Small intestine (tissue), 7 donors: ENCODE measurements around the gene OTOR. TPM values are rescaled to one million over a fixed set of nuclear protein-coding genes. Genes with fewer than 3 reads are reported as not detected.

Experiments
- DNase-seq, 2 donors: peaks; one replicate each; pipeline versions ENCODE4 v3.0.0 to v3.0.0-alpha.2; 2013
- FAIRE-seq: peaks from 2 replicates; lab custom pipeline; 2012; peaks lifted over from hg19 to GRCh38; lab: Jason Lieb, UNC
- H3K27ac ChIP-seq, 3 donors: one replicate each; pipeline ENCODE4 v1.5.1; 2013; ENCODE audit warnings: low read length in 2 of 3, mild to moderate bottlenecking in 2 of 3, control low read depth in 1 of 3, inconsistent platforms in 1 of 3, low read depth in 1 of 3, moderate library complexity in 1 of 3
- H3K27me3 ChIP-seq, 3 donors: one replicate each; pipeline ENCODE4 v1.6.1; 2013; ENCODE audit warnings: low read length in 3 of 3, inconsistent platforms in 1 of 3; ENCODE audit not compliant: control insufficient read depth in 3 of 3, insufficient read depth in 3 of 3
- H3K36me3 ChIP-seq, 3 donors: one replicate each; pipeline ENCODE4 v1.6.1; 2013; ENCODE audit warnings: low read length in 3 of 3, inconsistent platforms in 1 of 3, low read depth in 1 of 3, mild to moderate bottlenecking in 1 of 3, moderate library complexity in 1 of 3; ENCODE audit not compliant: control insufficient read depth in 3 of 3, insufficient read depth in 2 of 3
- H3K4me1 ChIP-seq, 3 donors: one replicate each; pipeline ENCODE4 v1.6.1; 2013; ENCODE audit warnings: low read length in 2 of 3, inconsistent platforms in 1 of 3, low read depth in 1 of 3, mild to moderate bottlenecking in 1 of 3, moderate library complexity in 1 of 3; ENCODE audit not compliant: control insufficient read depth in 3 of 3, insufficient read depth in 2 of 3
- H3K4me3 ChIP-seq, 3 donors: one replicate each; pipeline ENCODE4 v1.5.1; 2013; ENCODE audit warnings: low read length in 3 of 3, control low read depth in 1 of 3, inconsistent platforms in 1 of 3, low read depth in 1 of 3, mild to moderate bottlenecking in 1 of 3, moderate library complexity in 1 of 3
- H3K9me3 ChIP-seq, 2 donors: one replicate each; pipeline ENCODE4 v1.6.1; 2013; ENCODE audit warnings: low read depth in 1 of 2, low read length in 1 of 2; ENCODE audit not compliant: control insufficient read depth in 2 of 2, insufficient read depth in 1 of 2
- whole genome bisulfite sequencing, 3 donors: extraction: QIAGEN DNeasy Blood & Tissue Kit; methylation state at CpG; one replicate each; pipeline ENCODE4 v1.1.7; 2013; 5-methylcytosine and 5-hydroxymethylcytosine counted together
- polyA plus RNA-seq, 4 donors: library from polyadenylated mRNA; stranded (reverse) in 3 of 4; unstranded in 1 of 4; fragments of 200-250 nt in 3 of 4; fragments of 120-200 nt in 1 of 4; gene quantifications; one replicate each; pipeline versions ENCODE4 v1.2.1 to v1.2.3, GENCODE V29; 2013
- donor health status: healthy with polysubstance abuse.
- donor health status: control.
- donor health status: control.
- donor health status: Bipolar disorder and iron deficiency.
- donor health status: healthy.

The OTOR gene
- polyA plus RNA-seq, 4 donors, result not detected

- no peak overlapping the region for H3K27ac ChIP-seq
- H3K36me3 ChIP-seq, result peaks cover 3 to 21% (median 11%) of the 10 kb centered on the region in 3 donors
- no peak overlapping the region for H3K4me3 ChIP-seq
- no peak for FAIRE-seq
- 70 to 81% (median 77%) methylated on average over 4 of the region's 4 CpGs for whole genome bisulfite sequencing, 3 donors
- no peak for DNase-seq
- H3K27me3 ChIP-seq, result no peaks in the 10 kb centered on the region
- H3K9me3 ChIP-seq, result peaks cover 0 to 5% of the 10 kb centered on the region in 2 donors
- H3K4me1 ChIP-seq, result peaks cover 2 to 4% (median 4%) of the 10 kb centered on the region in 3 donors
Observed at GRCh38 chr20:16732506-16733152, 15.5 kb upstream of the OTOR start.

GRCh38 chr20:16740365-16741072, 7.6 kb upstream of the OTOR start:
- no peak for FAIRE-seq
- H3K36me3 ChIP-seq, result peaks cover 3 to 16% (median 9%) of the 10 kb centered on the region in 3 donors
- H3K27me3 ChIP-seq, result no peaks in the 10 kb centered on the region

GRCh38 chr20:16744178-16744807, 3.9 kb upstream of the OTOR start:
- FAIRE-seq, result no peak
- H3K36me3 ChIP-seq, result peaks cover 2 to 6% (median 2%) of the 10 kb centered on the region in 3 donors

More at GRCh38 chr20:16740365-16741072, 7.6 kb upstream of the OTOR start:
- DNase-seq, result no peak
- no peak overlapping the region for H3K27ac ChIP-seq
- no peaks in the 10 kb centered on the region for H3K4me1 ChIP-seq
- H3K9me3 ChIP-seq, result no peaks in the 10 kb centered on the region
- H3K4me3 ChIP-seq, result no peak overlapping the region
- 90 to 92% (median 90%) methylated on average over 6 of the region's 6 CpGs for WGBS, 3 donors

GRCh38 chr20:16745204-16745603, 3.0 kb upstream of the OTOR start:
- Histone ChIP-seq H3K4me3 (no peak overlapping the region), H3K4me1 (no peaks in the 10 kb centered on the region), H3K27ac (no peak overlapping the region), H3K36me3 (peaks cover 2 to 5% (median 2%) of the 10 kb centered on the region in 3 donors), H3K9me3 (no peaks in the 10 kb centered on the region), H3K27me3 (peaks cover 0 to 4% (median 2%) of the 10 kb centered on the region in 3 donors)
- WGBS, 3 donors, result 62 to 81% (median 70%) methylated on average over 5 of the region's 5 CpGs
- DNase-seq, result no peak
- no peak for FAIRE-seq

More at GRCh38 chr20:16744178-16744807, 3.9 kb upstream of the OTOR start:
- Histone ChIP-seq H3K27me3 (peaks cover 0 to 3% (median 0%) of the 10 kb centered on the region in 3 donors), H3K27ac (no peak overlapping the region), H3K4me3 (no peak overlapping the region), H3K9me3 (no peaks in the 10 kb centered on the region), H3K4me1 (no peaks in the 10 kb centered on the region)
- DNase-seq, result no peak
- WGBS, 3 donors, result 83 to 86% (median 85%) methylated on average over 3 of the region's 3 CpGs

- H3K36me3 ChIP-seq, result peaks cover 0 to 2% (median 0%) of the 10 kb centered on the region in 3 donors
- peaks cover 0 to 4% (median 2%) of the 10 kb centered on the region in 3 donors for H3K27me3 ChIP-seq
- no peaks in the 10 kb centered on the region for H3K4me1 ChIP-seq
- no peak for FAIRE-seq
- H3K27ac ChIP-seq, result no peak overlapping the region
- no peak overlapping the region for H3K4me3 ChIP-seq
- WGBS, 3 donors, result 39 to 58% (median 45%) methylated on average over 3 of the region's 3 CpGs
- H3K9me3 ChIP-seq, result no peaks in the 10 kb centered on the region
- DNase-seq, result no peak
Observed at GRCh38 chr20:16747291-16747811, 807 bp upstream of the OTOR start.

GRCh38 chr20:16749573-16749972, 1.4 kb downstream of the OTOR start:
- FAIRE-seq, result no peak
- DNase-seq, result no peak

GRCh38 chr20:16752082-16752481, 3.9 kb downstream of the OTOR start:
- H3K27ac ChIP-seq, result no peak overlapping the region
- peaks cover 0 to 4% (median 2%) of the 10 kb centered on the region in 3 donors for H3K27me3 ChIP-seq
- 82 to 96% (median 94%) methylated on average over 1 of the region's 1 CpG for WGBS, 3 donors
- H3K4me3 ChIP-seq, result no peak overlapping the region
- peaks cover 0 to 9% of the 10 kb centered on the region in 2 donors for H3K9me3 ChIP-seq
- FAIRE-seq, result no peak
- H3K4me1 ChIP-seq, result no peaks in the 10 kb centered on the region
- no peaks in the 10 kb centered on the region for H3K36me3 ChIP-seq
- DNase-seq, result no peak

More at GRCh38 chr20:16749573-16749972, 1.4 kb downstream of the OTOR start:
- Histone ChIP-seq H3K36me3 (no peaks in the 10 kb centered on the region), H3K27me3 (peaks cover 0 to 4% (median 2%) of the 10 kb centered on the region in 3 donors), H3K4me3 (no peak overlapping the region), H3K27ac (no peak overlapping the region), H3K4me1 (no peaks in the 10 kb centered on the region), H3K9me3 (no peaks in the 10 kb centered on the region)
- WGBS, 3 donors, result 51 to 57% (median 56%) methylated on average over 11 of the region's 11 CpGs

GRCh38 chr20:16752901-16753300, 4.7 kb downstream of the OTOR start:
- FAIRE-seq (no peak), DNase-seq (no peak)
- Histone ChIP-seq H3K36me3 (no peaks in the 10 kb centered on the region), H3K27me3 (peaks cover 0 to 2% (median 2%) of the 10 kb centered on the region in 3 donors), H3K4me3 (no peak overlapping the region), H3K9me3 (peaks cover 0 to 9% of the 10 kb centered on the region in 2 donors), H3K4me1 (no peaks in the 10 kb centered on the region), H3K27ac (no peak overlapping the region)
